ENCODE results near the gene PIP4K2A. TPM values are rescaled to one million over a fixed set of nuclear protein-coding genes. Genes with fewer than 3 reads are reported as not detected.
"Not testable (repeated sequence)": the region's sequence is repeated elsewhere in the genome, so short reads cannot be mapped to it uniquely, and the experiment has no call there.

Gene PIP4K2A
- total and polyA plus RNA-seq, 2 donors = 23.8 to 60.4 TPM

GRCh38 chr10:22539579-22540298 is 174.6 kb downstream of the PIP4K2A start:
- no peak overlapping the region for H3K27ac ChIP-seq (ENCODE audit: low read depth in 1 of 2, low read length in 1 of 2)
- H3K4me3 ChIP-seq (ENCODE audit: low read length in 2 of 2) = no peak overlapping the region
- no peaks in the 10 kb centered on the region for H3K9me3 ChIP-seq (ENCODE audit: control insufficient read depth in 2 of 2, insufficient read depth in 1 of 2, low read length in 1 of 2)
- DNase-seq (ENCODE audit: low read depth in 6 of 9, low spot score in 9 of 9) = no peak
- H3K36me3 ChIP-seq (ENCODE audit: control insufficient read depth in 2 of 2, insufficient read depth in 2 of 2, low read length in 1 of 2) = peaks cover 59 to 60% of the 10 kb centered on the region in 2 donors
- 97% methylated on average over 11 of the region's 11 CpGs for WGBS
- H3K27me3 ChIP-seq (ENCODE audit: control insufficient read depth in 2 of 2, insufficient read depth in 1 of 2, low read length in 1 of 2) = no peaks in the 10 kb centered on the region
- peaks cover 2 to 17% of the 10 kb centered on the region in 2 donors for H3K4me1 ChIP-seq (ENCODE audit: control insufficient read depth in 2 of 2, insufficient read depth in 2 of 2, low read length in 2 of 2)

- no peaks in the 10 kb centered on the region for H3K27me3 ChIP-seq (ENCODE audit: control insufficient read depth in 2 of 2, insufficient read depth in 1 of 2, low read length in 1 of 2)
- no peak overlapping the region for H3K27ac ChIP-seq (ENCODE audit: low read depth in 1 of 2, low read length in 1 of 2)
- 92% methylated on average over 6 of the region's 6 CpGs for WGBS
- peaks cover 0 to 3% of the 10 kb centered on the region in 2 donors for H3K4me1 ChIP-seq (ENCODE audit: control insufficient read depth in 2 of 2, insufficient read depth in 2 of 2, low read length in 2 of 2)
- no peaks in the 10 kb centered on the region for H3K9me3 ChIP-seq (ENCODE audit: control insufficient read depth in 2 of 2, insufficient read depth in 1 of 2, low read length in 1 of 2)
- DNase-seq (ENCODE audit: low read depth in 6 of 9, low spot score in 9 of 9) = no peak
- peaks cover 47 to 54% of the 10 kb centered on the region in 2 donors for H3K36me3 ChIP-seq (ENCODE audit: control insufficient read depth in 2 of 2, insufficient read depth in 2 of 2, low read length in 1 of 2)
- H3K4me3 ChIP-seq (ENCODE audit: low read length in 2 of 2) = no peak overlapping the region
Observed at GRCh38 chr10:22537810-22538209, 176.6 kb downstream of the PIP4K2A start.

- Histone ChIP-seq H3K27me3 (ENCODE audit: control insufficient read depth in 2 of 2, insufficient read depth in 1 of 2, low read length in 1 of 2) (no peaks in the 10 kb centered on the region), H3K4me3 (ENCODE audit: low read length in 2 of 2) (no peak overlapping the region), H3K9me3 (ENCODE audit: control insufficient read depth in 2 of 2, insufficient read depth in 1 of 2, low read length in 1 of 2) (no peaks in the 10 kb centered on the region), H3K4me1 (ENCODE audit: control insufficient read depth in 2 of 2, insufficient read depth in 2 of 2, low read length in 2 of 2) (no peaks in the 10 kb centered on the region), H3K27ac (ENCODE audit: low read depth in 1 of 2, low read length in 1 of 2) (no peak overlapping the region), H3K36me3 (ENCODE audit: control insufficient read depth in 2 of 2, insufficient read depth in 2 of 2, low read length in 1 of 2) (peaks cover 36 to 44% of the 10 kb centered on the region in 2 donors)
- DNase-seq (ENCODE audit: low read depth in 6 of 9, low spot score in 9 of 9) = no peak
- 96% methylated on average over 8 of the region's 8 CpGs for WGBS
Observed at GRCh38 chr10:22536620-22537019, 177.8 kb downstream of the PIP4K2A start.

GRCh38 chr10:22534849-22535604 is 179.4 kb downstream of the PIP4K2A start:
- H3K4me3 ChIP-seq (ENCODE audit: low read length in 2 of 2) = no peak overlapping the region
- H3K27ac ChIP-seq (ENCODE audit: low read depth in 1 of 2, low read length in 1 of 2) = no peak overlapping the region
- 97% methylated on average over 9 of the region's 9 CpGs for WGBS
- peaks cover 0 to 8% of the 10 kb centered on the region in 2 donors for H3K9me3 ChIP-seq (ENCODE audit: control insufficient read depth in 2 of 2, insufficient read depth in 1 of 2, low read length in 1 of 2)
- H3K36me3 ChIP-seq (ENCODE audit: control insufficient read depth in 2 of 2, insufficient read depth in 2 of 2, low read length in 1 of 2) = peaks cover 28 to 40% of the 10 kb centered on the region in 2 donors
- H3K4me1 ChIP-seq (ENCODE audit: control insufficient read depth in 2 of 2, insufficient read depth in 2 of 2, low read length in 2 of 2) = no peaks in the 10 kb centered on the region
- H3K27me3 ChIP-seq (ENCODE audit: control insufficient read depth in 2 of 2, insufficient read depth in 1 of 2, low read length in 1 of 2) = no peaks in the 10 kb centered on the region
- no peak for DNase-seq (ENCODE audit: low read depth in 6 of 9, low spot score in 9 of 9)

- WGBS = 97% methylated on average over 2 of the region's 2 CpGs
Observed at GRCh38 chr10:22531441-22531840, 182.9 kb downstream of the PIP4K2A start.

GRCh38 chr10:22531008-22531407 is 183.4 kb downstream of the PIP4K2A start:
- H3K9me3 ChIP-seq (ENCODE audit: control insufficient read depth in 2 of 2, insufficient read depth in 1 of 2, low read length in 1 of 2) = peaks cover 0 to 14% of the 10 kb centered on the region in 2 donors
- H3K27ac ChIP-seq (ENCODE audit: low read depth in 1 of 2, low read length in 1 of 2) = no peak overlapping the region
- H3K36me3 ChIP-seq (ENCODE audit: control insufficient read depth in 2 of 2, insufficient read depth in 2 of 2, low read length in 1 of 2) = peaks cover 0 to 5% of the 10 kb centered on the region in 2 donors
- H3K4me1 ChIP-seq (ENCODE audit: control insufficient read depth in 2 of 2, insufficient read depth in 2 of 2, low read length in 2 of 2) = no peaks in the 10 kb centered on the region
- no peaks in the 10 kb centered on the region for H3K27me3 ChIP-seq (ENCODE audit: control insufficient read depth in 2 of 2, insufficient read depth in 1 of 2, low read length in 1 of 2)
- DNase-seq (ENCODE audit: low read depth in 6 of 9, low spot score in 9 of 9) = no peak
- H3K4me3 ChIP-seq (ENCODE audit: low read length in 2 of 2) = no peak overlapping the region
- 96% methylated on average over 3 of the region's 3 CpGs for WGBS

More at GRCh38 chr10:22531441-22531840, 182.9 kb downstream of the PIP4K2A start:
- peaks cover 0 to 14% of the 10 kb centered on the region in 2 donors for H3K9me3 ChIP-seq (ENCODE audit: control insufficient read depth in 2 of 2, insufficient read depth in 1 of 2, low read length in 1 of 2)
- no peak overlapping the region for H3K4me3 ChIP-seq (ENCODE audit: low read length in 2 of 2)
- peaks cover 0 to 9% of the 10 kb centered on the region in 2 donors for H3K36me3 ChIP-seq (ENCODE audit: control insufficient read depth in 2 of 2, insufficient read depth in 2 of 2, low read length in 1 of 2)
- no peak overlapping the region for H3K27ac ChIP-seq (ENCODE audit: low read depth in 1 of 2, low read length in 1 of 2)
- no peaks in the 10 kb centered on the region for H3K27me3 ChIP-seq (ENCODE audit: control insufficient read depth in 2 of 2, insufficient read depth in 1 of 2, low read length in 1 of 2)
- no peak for DNase-seq (ENCODE audit: low read depth in 6 of 9, low spot score in 9 of 9)
- no peaks in the 10 kb centered on the region for H3K4me1 ChIP-seq (ENCODE audit: control insufficient read depth in 2 of 2, insufficient read depth in 2 of 2, low read length in 2 of 2)

- no peak for DNase-seq (ENCODE audit: low read depth in 6 of 9, low spot score in 9 of 9)
- Histone ChIP-seq H3K4me3 (ENCODE audit: low read length in 2 of 2) (no peak overlapping the region), H3K36me3 (ENCODE audit: control insufficient read depth in 2 of 2, insufficient read depth in 2 of 2, low read length in 1 of 2) (no peaks in the 10 kb centered on the region), H3K27ac (ENCODE audit: low read depth in 1 of 2, low read length in 1 of 2) (no peak overlapping the region), H3K4me1 (ENCODE audit: control insufficient read depth in 2 of 2, insufficient read depth in 2 of 2, low read length in 2 of 2) (no peaks in the 10 kb centered on the region), H3K27me3 (ENCODE audit: control insufficient read depth in 2 of 2, insufficient read depth in 1 of 2, low read length in 1 of 2) (no peaks in the 10 kb centered on the region), H3K9me3 (ENCODE audit: control insufficient read depth in 2 of 2, insufficient read depth in 1 of 2, low read length in 1 of 2) (peaks cover 0 to 14% of the 10 kb centered on the region in 2 donors)
- WGBS = 96% methylated on average over 2 of the region's 2 CpGs
Observed at GRCh38 chr10:22527520-22527919, 186.9 kb downstream of the PIP4K2A start.

- not testable (repeated sequence) for H3K9me3 ChIP-seq (ENCODE audit: control insufficient read depth in 2 of 2, insufficient read depth in 1 of 2, low read length in 1 of 2); H3K27ac ChIP-seq (ENCODE audit: low read depth in 1 of 2, low read length in 1 of 2); H3K27me3 ChIP-seq (ENCODE audit: control insufficient read depth in 2 of 2, insufficient read depth in 1 of 2, low read length in 1 of 2); DNase-seq (ENCODE audit: low read depth in 6 of 9, low spot score in 9 of 9); H3K36me3 ChIP-seq (ENCODE audit: control insufficient read depth in 2 of 2, insufficient read depth in 2 of 2, low read length in 1 of 2); H3K4me3 ChIP-seq (ENCODE audit: low read length in 2 of 2); H3K4me1 ChIP-seq (ENCODE audit: control insufficient read depth in 2 of 2, insufficient read depth in 2 of 2, low read length in 2 of 2)
Observed at GRCh38 chr10:22524333-22524732, 190.0 kb downstream of the PIP4K2A start.

GRCh38 chr10:22520645-22521044 is 193.7 kb downstream of the PIP4K2A start:
- not testable (repeated sequence) for H3K4me1 ChIP-seq (ENCODE audit: control insufficient read depth in 2 of 2, insufficient read depth in 2 of 2, low read length in 2 of 2); H3K9me3 ChIP-seq (ENCODE audit: control insufficient read depth in 2 of 2, insufficient read depth in 1 of 2, low read length in 1 of 2); H3K27ac ChIP-seq (ENCODE audit: low read depth in 1 of 2, low read length in 1 of 2); DNase-seq (ENCODE audit: low read depth in 6 of 9, low spot score in 9 of 9); H3K27me3 ChIP-seq (ENCODE audit: control insufficient read depth in 2 of 2, insufficient read depth in 1 of 2, low read length in 1 of 2); H3K4me3 ChIP-seq (ENCODE audit: low read length in 2 of 2); H3K36me3 ChIP-seq (ENCODE audit: control insufficient read depth in 2 of 2, insufficient read depth in 2 of 2, low read length in 1 of 2)
